K562 (cell line): Measurements from ENCODE around the gene EFNA2. TPM values are rescaled to one million over a fixed set of nuclear protein-coding genes. Genes with fewer than 3 reads are reported as not detected.

Experiments used
- ARNT ChIP-seq, 2 experiments: fragments of 450-650 bp; IDR thresholded peaks; 2 replicates each; pipeline ENCODE4 v1.6.1; 2016; ENCODE audit warnings: mild to moderate bottlenecking in 1 of 2
- ATF3 ChIP-seq, 2 experiments: fragments of 450-650 bp in 1 of 2; sonication (generic) in 1 of 2; formaldehyde crosslinking in 1 of 2; IDR thresholded peaks in 1 of 2; conservative IDR thresholded peaks in 1 of 2; 2 replicates each; pipeline versions ENCODE4 v1.6.1 to v1.8.1; 2016 to 2023; ENCODE audit warnings: mild to moderate bottlenecking in 2 of 2, moderate library complexity in 2 of 2, inconsistent platforms in 1 of 2, missing genetic modification reagents in 1 of 2
- ATF7 ChIP-seq: fragments of 450-650 bp; IDR thresholded peaks from 2 replicates; pipeline ENCODE4 v1.7.1; 2014; ENCODE audit warnings: mild to moderate bottlenecking, moderate library complexity
- CC2D1A ChIP-seq: fragments of 450-650 bp; IDR thresholded peaks from 2 replicates; pipeline ENCODE4 v1.6.1; 2017; ENCODE audit warnings: mild to moderate bottlenecking
- FOXA3 ChIP-seq, 2 experiments: fragments of 450-650 bp in 1 of 2; sonication (generic) in 1 of 2; formaldehyde crosslinking; IDR thresholded peaks in 1 of 2; conservative IDR thresholded peaks in 1 of 2; 2 replicates each; pipeline versions ENCODE4 v1.4.0 to v1.8.0; 2020 to 2022; ENCODE audit warnings: mild to moderate bottlenecking in 2 of 2, missing genetic modification reagents in 1 of 2
- FOXK1 ChIP-seq: sonication (generic); formaldehyde crosslinking; IDR thresholded peaks from 2 replicates; pipeline ENCODE4 v1.8.0; 2022; ENCODE audit warnings: missing genetic modification reagents, mild to moderate bottlenecking, borderline replicate concordance
- FUS ChIP-seq: fragments of 200-400 bp; formaldehyde crosslinking; optimal IDR thresholded peaks from 2 replicates; pipeline ENCODE3; 2017; ENCODE audit warnings: low read depth, low read length
- KHSRP ChIP-seq: fragments of 450-650 bp; IDR thresholded peaks from 2 replicates; pipeline ENCODE4 v1.6.1; 2017
- NONO ChIP-seq, 2 experiments: fragments of 200-400 bp in 1 of 2; fragments of 450-650 bp in 1 of 2; formaldehyde crosslinking in 1 of 2; IDR thresholded peaks; 2 replicates each; pipeline ENCODE4 v1.6.1; 2017; ENCODE audit warnings: low read depth in 2 of 2, mild to moderate bottlenecking in 2 of 2, moderate library complexity in 2 of 2, low read length in 1 of 2
- RBBP5 ChIP-seq: fragments of 200-600 bp; sonication (generic); IDR thresholded peaks from 2 replicates; pipeline ENCODE4 v1.6.1; 2012; ENCODE audit warnings: borderline replicate concordance, mild to moderate bottlenecking, low read length, control low read depth, inconsistent platforms; ENCODE audit not compliant: insufficient read depth, poor library complexity, severe bottlenecking
- SAFB ChIP-seq: fragments of 200-400 bp; formaldehyde crosslinking; IDR thresholded peaks from 2 replicates; pipeline ENCODE4 v1.6.1; 2017; ENCODE audit warnings: low read depth, low read length, borderline replicate concordance
- SMAD4 ChIP-seq: fragments of 250-450 bp; sonication (Bioruptor Pico); conservative IDR thresholded peaks from 2 replicates; pipeline ENCODE4 v1.8.0; 2021; ENCODE audit warnings: inconsistent platforms, mild to moderate bottlenecking, moderate library complexity
- SOX6 ChIP-seq: fragments of 450-650 bp; IDR thresholded peaks from 2 replicates; pipeline ENCODE4 v1.6.1; 2014; ENCODE audit warnings: mild to moderate bottlenecking
- SRSF9 ChIP-seq: fragments of 200-400 bp; formaldehyde crosslinking; IDR thresholded peaks from 2 replicates; pipeline ENCODE4 v1.6.1; 2017; ENCODE audit warnings: low read depth, low read length, borderline replicate concordance
- TARDBP ChIP-seq: fragments of 450-650 bp; IDR thresholded peaks from 2 replicates; pipeline ENCODE4 v1.6.1; 2016
- TEAD2 ChIP-seq: fragments of 450-650 bp; IDR thresholded peaks from 2 replicates; pipeline ENCODE4 v1.6.1; 2016; ENCODE audit warnings: missing genetic modification characterization, control low read depth, missing compliant biosample characterization
- TEAD4 ChIP-seq, 2 experiments: sonication (generic) in 1 of 2; formaldehyde crosslinking in 1 of 2; IDR thresholded peaks; 2 replicates each; pipeline versions ENCODE4 v1.6.1 to v1.8.0; 2012 to 2022; ENCODE audit warnings: borderline replicate concordance in 1 of 2, inconsistent platforms in 1 of 2, low read length in 1 of 2, mild to moderate bottlenecking in 1 of 2, missing genetic modification reagents in 1 of 2
- WHSC1 ChIP-seq: IDR thresholded peaks from one replicate; pipeline ENCODE4 v1.6.1; 2012; ENCODE audit warnings: low read length, control low read depth, inconsistent platforms
- ZBTB7A ChIP-seq: IDR thresholded peaks from 2 replicates; pipeline ENCODE4 v1.6.1; 2011; ENCODE audit warnings: low read depth, mild to moderate bottlenecking, low read length, moderate library complexity, borderline replicate concordance; ENCODE audit not compliant: control insufficient read depth
- ZNF316 ChIP-seq: fragments of 450-650 bp; IDR thresholded peaks from 2 replicates; pipeline ENCODE4 v1.6.1; 2016
- ZNF583 ChIP-seq: fragments of 250-450 bp; sonication (Bioruptor Pico); IDR thresholded peaks from 2 replicates; pipeline ENCODE4 v1.4.0; 2020
- ZNF668 ChIP-seq: fragments of 250-450 bp; sonication (Bioruptor Pico); IDR thresholded peaks from 2 replicates; pipeline ENCODE4 v1.8.0; 2022; ENCODE audit warnings: mild to moderate bottlenecking, inconsistent platforms
- polyA plus RNA-seq, 8 experiments: library from polyadenylated mRNA; depleted of rRNA in 4 of 8; stranded (reverse) in 5 of 8; unstranded in 3 of 8; fragments of >200 nt; fragmentation: Nextera tagmentation in 2 of 8; fragmentation: Illumina TruSeq in 1 of 8; extraction: Ambion mirVana in 2 of 8; extraction: Trizol in 1 of 8; gene quantifications; 2 replicates each; pipeline versions ENCODE4 v1.2.1 to v1.2.3, GENCODE V29; 2011 to 2014; ENCODE audit warnings: inconsistent platforms in 1 of 8, missing spikeins in 1 of 8
- total RNA-seq, 7 experiments: library from RNA; depleted of rRNA in 6 of 7; stranded (reverse); fragments of >200 nt in 6 of 7; fragmentation: Illumina TruSeq in 2 of 7; extraction: Trizol in 2 of 7; gene quantifications; 2 replicates each; pipeline versions ENCODE4 v1.2.1 to v1.2.3, GENCODE V29; 2011 to 2021; ENCODE audit warnings: low replicate concordance in 1 of 7
- TF ChIP-seq, protein P1 (sequence below): fragments of 450-650 bp; formaldehyde crosslinking; conservative IDR thresholded peaks from 2 replicates; pipeline ENCODE4 v1.4.0; 2022; ENCODE audit warnings: mild to moderate bottlenecking, missing genetic modification characterization
- TF ChIP-seq, protein P2 (sequence below): fragments of 200-800 bp; sonication (Bioruptor generic); IDR thresholded peaks from 2 replicates; pipeline ENCODE4 v1.6.1; 2017; ENCODE audit warnings: missing genetic modification characterization, missing compliant biosample characterization

Gene EFNA2
- total and polyA plus RNA-seq, 9 of the 15 experiments (the other 6 are each of a cell fraction or from before 2014, with no cell fraction given) = 0.11 to 0.44 (median 0.15) TPM; not detected in 6

DNA sequence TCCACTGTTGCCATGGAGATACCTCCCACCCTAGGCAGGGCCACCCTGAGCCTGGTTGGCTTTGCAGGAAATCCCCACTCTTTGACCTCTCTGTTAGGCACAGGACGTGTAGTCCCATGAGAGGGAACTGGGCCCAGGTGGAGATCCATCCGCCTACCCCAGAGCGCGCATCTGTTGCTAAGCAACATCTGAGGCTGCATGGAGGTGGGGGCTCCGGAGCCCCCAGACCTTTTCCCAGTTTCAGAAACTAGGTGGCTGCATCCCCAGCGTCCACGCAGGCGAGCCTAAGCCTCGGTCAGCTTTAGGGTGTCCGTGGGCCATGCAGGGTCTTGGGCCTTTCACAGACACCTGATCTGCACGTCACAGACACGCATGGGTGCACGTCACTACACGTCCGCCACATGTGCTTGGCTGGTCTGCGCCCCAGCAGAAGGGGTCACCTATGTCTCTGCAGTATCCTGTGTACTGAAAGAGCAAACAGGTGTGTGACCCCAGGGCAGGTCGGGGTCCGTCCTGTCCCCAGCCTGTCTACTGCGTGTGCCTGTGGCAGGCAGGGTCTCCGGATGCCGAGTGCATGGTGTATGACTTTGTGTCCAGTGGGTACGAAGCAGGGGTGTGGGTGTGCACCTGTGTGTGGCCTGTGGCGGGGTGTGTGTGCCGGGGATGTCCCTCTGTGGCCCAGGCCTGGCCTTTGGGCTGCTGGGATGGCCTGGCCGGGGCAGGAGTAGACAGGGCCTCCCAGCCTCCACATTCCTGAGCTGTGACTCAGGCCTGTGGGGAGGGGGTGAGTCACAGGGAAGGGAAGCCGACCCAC, 20.7 kb upstream of the EFNA2 start (continued):
- TF ChIP-seq FUS (no peak), KHSRP (no peak), ARNT (IDR thresholded peaks at IDR 0.05) (no peak), NONO (IDR thresholded peaks at IDR 0.05; ENCODE audit: low read depth in 2 of 2, low read length in 1 of 2) (no peak), SOX6 (peak; percentile 20; the same call in 1 of the 2 replicates), ZBTB7A (peak; percentile 41; the same call in 1 of the 2 replicates), TEAD2 (tag) (peak; percentile 92), TEAD4 (IDR thresholded peaks at IDR 0.05; ENCODE audit: low read length) (peak; percentile 93), TEAD4 (CRISPR knock-in tag; IDR thresholded peaks at IDR 0.05; ENCODE audit: borderline replicate concordance) (peak; percentile 97), SRSF9 (no peak), CC2D1A (no peak), TARDBP (0 out of 2 replicates have a peak, but pooled peaks have one; percentile 41), ATF7 (peak; percentile 63), ZNF583 (CRISPR knock-in tag) (no peak), WHSC1 (no peak), SAFB (no peak), ATF3 (IDR thresholded peaks at IDR 0.05) (peak; percentile 95), ATF3 (CRISPR knock-in tag; conservative IDR thresholded peaks at IDR 0.05) (0 out of 2 replicates have a peak, but pooled peaks have one; percentile 63), ZNF668 (CRISPR knock-in tag) (no peak), FOXK1 (no peak), FOXA3 (CRISPR knock-in tag; conservative IDR thresholded peaks at IDR 0.05 in 1 of 2, IDR thresholded peaks at IDR 0.05 in 1 of 2) (peak in 1 of 2 experiments; percentile 36; a peak in 1 of 4 replicates), SMAD4 (CRISPR knock-in tag) (0 out of 2 replicates have a peak, but pooled peaks have one; percentile 51), ZNF316 (no peak), RBBP5 (no peak)
- TF ChIP-seq, protein P1, sequence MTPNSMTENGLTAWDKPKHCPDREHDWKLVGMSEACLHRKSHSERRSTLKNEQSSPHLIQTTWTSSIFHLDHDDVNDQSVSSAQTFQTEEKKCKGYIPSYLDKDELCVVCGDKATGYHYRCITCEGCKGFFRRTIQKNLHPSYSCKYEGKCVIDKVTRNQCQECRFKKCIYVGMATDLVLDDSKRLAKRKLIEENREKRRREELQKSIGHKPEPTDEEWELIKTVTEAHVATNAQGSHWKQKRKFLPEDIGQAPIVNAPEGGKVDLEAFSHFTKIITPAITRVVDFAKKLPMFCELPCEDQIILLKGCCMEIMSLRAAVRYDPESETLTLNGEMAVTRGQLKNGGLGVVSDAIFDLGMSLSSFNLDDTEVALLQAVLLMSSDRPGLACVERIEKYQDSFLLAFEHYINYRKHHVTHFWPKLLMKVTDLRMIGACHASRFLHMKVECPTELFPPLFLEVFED (CRISPR knock-in tag) = no peak
- TF ChIP-seq, protein P2, sequence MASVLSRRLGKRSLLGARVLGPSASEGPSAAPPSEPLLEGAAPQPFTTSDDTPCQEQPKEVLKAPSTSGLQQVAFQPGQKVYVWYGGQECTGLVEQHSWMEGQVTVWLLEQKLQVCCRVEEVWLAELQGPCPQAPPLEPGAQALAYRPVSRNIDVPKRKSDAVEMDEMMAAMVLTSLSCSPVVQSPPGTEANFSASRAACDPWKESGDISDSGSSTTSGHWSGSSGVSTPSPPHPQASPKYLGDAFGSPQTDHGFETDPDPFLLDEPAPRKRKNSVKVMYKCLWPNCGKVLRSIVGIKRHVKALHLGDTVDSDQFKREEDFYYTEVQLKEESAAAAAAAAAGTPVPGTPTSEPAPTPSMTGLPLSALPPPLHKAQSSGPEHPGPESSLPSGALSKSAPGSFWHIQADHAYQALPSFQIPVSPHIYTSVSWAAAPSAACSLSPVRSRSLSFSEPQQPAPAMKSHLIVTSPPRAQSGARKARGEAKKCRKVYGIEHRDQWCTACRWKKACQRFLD = no peak
